Measurements from ENCODE around the gene SREBF2. TPM values are rescaled to one million over a fixed set of nuclear protein-coding genes. Genes with fewer than 3 reads are reported as not detected.

Gene SREBF2
- total RNA-seq, 1 experiment from 2014 or later: 129 TPM

DNA sequence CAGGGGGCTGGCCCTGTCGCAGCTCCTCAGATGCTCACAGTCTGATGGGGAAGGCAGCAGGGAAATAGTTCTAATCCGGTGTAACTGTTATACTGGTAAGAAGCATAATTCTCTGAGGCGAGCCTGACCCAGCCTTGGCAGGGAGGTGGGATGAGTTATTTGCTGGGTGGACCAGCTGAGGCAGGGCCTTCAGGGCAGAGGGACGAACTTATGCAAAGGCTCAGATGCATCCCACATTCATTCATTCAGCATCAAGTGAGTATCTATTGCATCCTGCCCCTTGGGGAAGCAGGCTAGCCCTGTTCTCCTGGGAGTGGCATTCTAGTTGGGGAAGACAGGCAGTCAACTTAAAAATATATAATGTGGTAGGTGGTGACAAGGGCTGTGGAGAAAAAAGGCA, 13.6 kb upstream of the SREBF2 start:
- no peak overlapping the region for H3K4me3 ChIP-seq (replicated peaks in 1 of 2; ENCODE audit: low read depth in 1 of 2, low read length in 2 of 2)
- peaks cover 4% of the 10 kb centered on the region; the same call in 1 of the 2 replicates for H3K79me2 ChIP-seq (ENCODE audit: insufficient read depth, low read length)
- no peak overlapping the region for H3K9ac ChIP-seq (ENCODE audit: low read length)
- no peaks in the 10 kb centered on the region for H4K20me1 ChIP-seq (ENCODE audit: insufficient read depth)
- no peak overlapping the region for H3K4me2 ChIP-seq (ENCODE audit: low read length)
- intact Hi-C loops (cut with micrococcal nuclease): no loop called here
- no peaks in the 10 kb centered on the region for H3K9me3 ChIP-seq (ENCODE audit: control insufficient read depth in 1 of 2, insufficient read depth in 1 of 2, low read depth in 1 of 2, low read length in 2 of 2)
- H2AFZ ChIP-seq (ENCODE audit: low read depth, low read length, poor library complexity, severe bottlenecking): no peak overlapping the region
- DNase-seq (ENCODE audit: low read depth, low spot score): no peak
- no peak for ATAC-seq
- no peak overlapping the region for H3K27ac ChIP-seq (ENCODE audit: low read depth, low read length)
- peaks cover 2 to 9% of the 10 kb centered on the region in 2 experiments; a peak in 3 of 4 replicates for H3K36me3 ChIP-seq (ENCODE audit: control insufficient read depth in 1 of 2, insufficient read depth in 2 of 2, low read length in 2 of 2)
- BruUV-seq (replicated peaks): no TSS peak
- POLR2A ChIA-PET: no interaction called here
- no peak for TF ChIP-seq ZNF274 (IDR thresholded peaks at IDR 0.05; ENCODE audit: low read depth, low read length)
- TF ChIP-seq, protein P1, sequence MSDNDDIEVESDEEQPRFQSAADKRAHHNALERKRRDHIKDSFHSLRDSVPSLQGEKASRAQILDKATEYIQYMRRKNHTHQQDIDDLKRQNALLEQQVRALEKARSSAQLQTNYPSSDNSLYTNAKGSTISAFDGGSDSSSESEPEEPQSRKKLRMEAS (IDR thresholded peaks at IDR 0.05): no peak
- TF ChIP-seq RAD21 (IDR thresholded peaks at IDR 0.05; ENCODE audit: low read depth): no peak
- TF ChIP-seq, protein P2, sequence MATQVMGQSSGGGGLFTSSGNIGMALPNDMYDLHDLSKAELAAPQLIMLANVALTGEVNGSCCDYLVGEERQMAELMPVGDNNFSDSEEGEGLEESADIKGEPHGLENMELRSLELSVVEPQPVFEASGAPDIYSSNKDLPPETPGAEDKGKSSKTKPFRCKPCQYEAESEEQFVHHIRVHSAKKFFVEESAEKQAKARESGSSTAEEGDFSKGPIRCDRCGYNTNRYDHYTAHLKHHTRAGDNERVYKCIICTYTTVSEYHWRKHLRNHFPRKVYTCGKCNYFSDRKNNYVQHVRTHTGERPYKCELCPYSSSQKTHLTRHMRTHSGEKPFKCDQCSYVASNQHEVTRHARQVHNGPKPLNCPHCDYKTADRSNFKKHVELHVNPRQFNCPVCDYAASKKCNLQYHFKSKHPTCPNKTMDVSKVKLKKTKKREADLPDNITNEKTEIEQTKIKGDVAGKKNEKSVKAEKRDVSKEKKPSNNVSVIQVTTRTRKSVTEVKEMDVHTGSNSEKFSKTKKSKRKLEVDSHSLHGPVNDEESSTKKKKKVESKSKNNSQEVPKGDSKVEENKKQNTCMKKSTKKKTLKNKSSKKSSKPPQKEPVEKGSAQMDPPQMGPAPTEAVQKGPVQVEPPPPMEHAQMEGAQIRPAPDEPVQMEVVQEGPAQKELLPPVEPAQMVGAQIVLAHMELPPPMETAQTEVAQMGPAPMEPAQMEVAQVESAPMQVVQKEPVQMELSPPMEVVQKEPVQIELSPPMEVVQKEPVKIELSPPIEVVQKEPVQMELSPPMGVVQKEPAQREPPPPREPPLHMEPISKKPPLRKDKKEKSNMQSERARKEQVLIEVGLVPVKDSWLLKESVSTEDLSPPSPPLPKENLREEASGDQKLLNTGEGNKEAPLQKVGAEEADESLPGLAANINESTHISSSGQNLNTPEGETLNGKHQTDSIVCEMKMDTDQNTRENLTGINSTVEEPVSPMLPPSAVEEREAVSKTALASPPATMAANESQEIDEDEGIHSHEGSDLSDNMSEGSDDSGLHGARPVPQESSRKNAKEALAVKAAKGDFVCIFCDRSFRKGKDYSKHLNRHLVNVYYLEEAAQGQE (IDR thresholded peaks at IDR 0.05; ENCODE audit: low read depth): no peak
- no peak for TF ChIP-seq ELF1 (IDR thresholded peaks at IDR 0.05; ENCODE audit: borderline replicate concordance, low read depth)
- no peaks in the 10 kb centered on the region for H3K9me2 ChIP-seq (ENCODE audit: insufficient read depth)
- CTCF ChIA-PET: interaction anchor here (1.4 kb wide), 1 partner anchor 122 kb away, joined by 5 read pairs; no protein-coding TSS in a partner anchor
- H3K4me1 ChIP-seq (ENCODE audit: control insufficient read depth in 1 of 2, insufficient read depth in 2 of 2, low read length in 2 of 2): peaks cover 5 to 10% of the 10 kb centered on the region in 2 experiments; a peak in 3 of 4 replicates
- RAD21 ChIA-PET (ENCODE audit: low non-redundant PET in 1 of 2, low total read pairs in 2 of 2, uncharacterized antibody in 2 of 2, unreplicated experiment in 2 of 2): no interaction called here
- H3K27me3 ChIP-seq (ENCODE audit: insufficient read depth, low read length): no peaks in the 10 kb centered on the region

DNA sequence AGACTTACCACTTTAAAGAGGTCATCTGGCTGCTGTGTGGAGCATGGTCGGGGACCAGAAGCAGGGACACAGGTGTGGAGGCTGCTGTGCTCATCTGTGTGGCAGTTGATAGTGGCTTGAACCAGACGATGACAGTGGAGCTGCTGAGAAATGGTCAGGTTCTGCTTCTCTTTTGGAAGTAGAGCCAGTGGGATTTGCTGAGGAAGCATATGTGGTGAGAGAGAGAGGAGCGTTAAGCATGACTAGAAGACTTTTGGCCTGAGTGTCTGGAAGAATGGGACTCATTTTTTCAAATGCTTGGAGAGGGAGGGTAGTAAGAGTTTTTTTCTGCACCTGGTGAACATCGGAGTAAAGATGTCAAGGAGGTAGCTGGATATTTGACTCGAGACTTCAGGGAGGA, 12.5 kb upstream of the SREBF2 start:
- no peak for TF ChIP-seq ZNF274 (IDR thresholded peaks at IDR 0.05; ENCODE audit: low read depth, low read length)
- no peak for TF ChIP-seq CEBPB (IDR thresholded peaks at IDR 0.05; ENCODE audit: low read depth)
- no peak for TF ChIP-seq RAD21 (IDR thresholded peaks at IDR 0.05; ENCODE audit: low read depth)
- TF ChIP-seq ATF3 (IDR thresholded peaks at IDR 0.05): no peak
- no peak for TF ChIP-seq ZFX (IDR thresholded peaks at IDR 0.05)
- TF ChIP-seq EGR1 (IDR thresholded peaks at IDR 0.05; ENCODE audit: low read depth): no peak
- no peak for TF ChIP-seq SP1 (IDR thresholded peaks at IDR 0.05; ENCODE audit: low read depth)
- no peak for TF ChIP-seq FOSL1 (IDR thresholded peaks at IDR 0.05; ENCODE audit: low read depth)
- TF ChIP-seq, protein P1 (IDR thresholded peaks at IDR 0.05): no peak
- TF ChIP-seq EZH2 (IDR thresholded peaks at IDR 0.05): no peak
- no peak for TF ChIP-seq JUND (IDR thresholded peaks at IDR 0.05)
- ATAC-seq: no peak
- no peak overlapping the region for H3K4me2 ChIP-seq (ENCODE audit: low read length)
- peaks cover 4% of the 10 kb centered on the region; the same call in 1 of the 2 replicates for H3K79me2 ChIP-seq (ENCODE audit: insufficient read depth, low read length)
- RAD21 ChIA-PET (ENCODE audit: low non-redundant PET in 1 of 2, low total read pairs in 2 of 2, uncharacterized antibody in 2 of 2, unreplicated experiment in 2 of 2): no interaction called here
- H3K36me3 ChIP-seq (ENCODE audit: control insufficient read depth in 1 of 2, insufficient read depth in 2 of 2, low read length in 2 of 2): peaks cover 2 to 5% of the 10 kb centered on the region in 2 experiments; a peak in 3 of 4 replicates
- no peak overlapping the region for H2AFZ ChIP-seq (ENCODE audit: low read depth, low read length, poor library complexity, severe bottlenecking)
- no peaks in the 10 kb centered on the region for H3K27me3 ChIP-seq (ENCODE audit: insufficient read depth, low read length)
- no peak overlapping the region for H3K27ac ChIP-seq (ENCODE audit: low read depth, low read length)
- no peaks in the 10 kb centered on the region for H3K9me3 ChIP-seq (ENCODE audit: control insufficient read depth in 1 of 2, insufficient read depth in 1 of 2, low read depth in 1 of 2, low read length in 2 of 2)
- no peaks in the 10 kb centered on the region for H3K9me2 ChIP-seq (ENCODE audit: insufficient read depth)
- no peak for DNase-seq (ENCODE audit: low read depth, low spot score)
- CTCF ChIA-PET: no interaction called here
- no peak overlapping the region for H3K9ac ChIP-seq (ENCODE audit: low read length)
- intact Hi-C loops (cut with micrococcal nuclease): no loop called here
- BruUV-seq (replicated peaks): no TSS peak
- peaks cover 5 to 10% of the 10 kb centered on the region in 2 experiments; a peak in 3 of 4 replicates for H3K4me1 ChIP-seq (ENCODE audit: control insufficient read depth in 1 of 2, insufficient read depth in 2 of 2, low read length in 2 of 2)
- no peaks in the 10 kb centered on the region for H4K20me1 ChIP-seq (ENCODE audit: insufficient read depth)
- POLR2A ChIA-PET: no interaction called here
- H3K4me3 ChIP-seq (replicated peaks in 1 of 2; ENCODE audit: low read depth in 1 of 2, low read length in 2 of 2): no peak overlapping the region
